Limb (tissue), 2 donors: ENCODE results near the gene ATOH8.

Experiments
- DNase-seq, 2 donors: peaks; one replicate each; pipeline ENCODE4 v3.0.0-alpha.2; 2016; ENCODE audit errors: extremely low spot score in 2 of 2

The ATOH8 gene

GRCh38 chr2:85736456-85737355, 17.1 kb upstream of the ATOH8 start:
- no peak for DNase-seq

GRCh38 chr2:85737481-85737880, 16.3 kb upstream of the ATOH8 start:
- DNase-seq: peak in 1 of 2 donors; percentile 60

- peak; percentile 77 to 88 for DNase-seq
Observed at GRCh38 chr2:85737961-85738360, 15.8 kb upstream of the ATOH8 start.

- DNase-seq: no peak
Observed at GRCh38 chr2:85740193-85740592, 13.6 kb upstream of the ATOH8 start.

DNA sequence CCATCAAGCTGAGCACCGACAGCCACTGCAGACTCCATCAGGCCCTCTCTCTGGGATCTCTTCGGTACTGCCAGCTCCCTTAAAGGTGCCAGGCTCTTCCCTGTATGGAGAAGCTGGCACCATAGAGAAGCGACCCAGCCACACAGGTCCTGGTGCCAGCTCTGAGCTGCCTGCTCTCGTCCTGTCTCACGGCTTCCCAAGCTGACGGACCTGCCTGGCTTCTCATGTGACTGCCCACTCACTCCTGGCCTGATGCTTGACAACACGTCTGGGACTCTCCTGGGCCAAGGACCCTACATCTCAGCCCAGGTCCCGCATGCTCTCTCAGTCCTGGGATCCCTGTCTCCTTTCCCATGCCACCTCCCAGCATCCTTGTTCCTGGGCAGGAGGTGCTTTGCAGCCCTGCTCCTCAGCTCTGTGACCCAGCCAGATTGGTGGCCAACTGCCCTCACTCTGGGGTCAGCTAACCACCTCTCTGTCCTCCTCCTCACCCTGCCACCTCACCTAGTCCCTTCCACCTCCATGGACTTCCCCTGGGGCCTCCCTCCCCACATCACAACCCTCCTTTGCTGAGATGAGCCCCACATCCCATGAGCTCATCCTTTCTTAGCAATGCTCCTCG, 12.5 kb upstream of the ATOH8 start:
- DNase-seq: no peak

DNA sequence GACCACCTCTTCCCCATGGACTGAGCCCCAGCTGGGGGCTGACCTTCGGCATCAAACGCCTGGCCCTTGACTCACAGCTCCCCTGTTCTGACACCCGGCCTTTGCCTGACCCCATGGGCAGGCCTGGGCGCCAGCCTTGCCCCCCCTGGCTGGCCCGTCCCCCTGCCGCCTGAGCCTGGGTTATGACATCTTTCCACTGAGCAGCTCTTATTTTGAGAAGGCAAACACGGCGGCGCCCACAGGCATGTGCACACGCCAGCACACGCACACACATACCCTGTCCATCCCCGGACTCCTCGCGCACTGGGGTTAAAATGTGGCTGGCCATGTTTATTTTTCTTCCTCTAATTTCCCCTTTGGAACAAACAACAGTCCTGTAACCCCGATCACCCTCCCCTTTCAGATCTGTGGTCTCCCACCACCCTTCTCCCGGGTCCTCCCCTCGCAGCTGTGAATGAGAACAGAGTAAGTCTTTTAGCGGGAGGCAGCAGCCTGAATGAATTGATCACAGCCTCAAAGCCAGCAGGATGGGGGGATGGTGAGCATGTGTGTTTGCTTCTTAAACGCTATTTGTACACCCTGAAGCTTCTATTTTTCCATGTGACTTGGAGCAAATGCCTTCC, 11.8 kb upstream of the ATOH8 start:
- peak; percentile 79 to 89 for DNase-seq

DNA sequence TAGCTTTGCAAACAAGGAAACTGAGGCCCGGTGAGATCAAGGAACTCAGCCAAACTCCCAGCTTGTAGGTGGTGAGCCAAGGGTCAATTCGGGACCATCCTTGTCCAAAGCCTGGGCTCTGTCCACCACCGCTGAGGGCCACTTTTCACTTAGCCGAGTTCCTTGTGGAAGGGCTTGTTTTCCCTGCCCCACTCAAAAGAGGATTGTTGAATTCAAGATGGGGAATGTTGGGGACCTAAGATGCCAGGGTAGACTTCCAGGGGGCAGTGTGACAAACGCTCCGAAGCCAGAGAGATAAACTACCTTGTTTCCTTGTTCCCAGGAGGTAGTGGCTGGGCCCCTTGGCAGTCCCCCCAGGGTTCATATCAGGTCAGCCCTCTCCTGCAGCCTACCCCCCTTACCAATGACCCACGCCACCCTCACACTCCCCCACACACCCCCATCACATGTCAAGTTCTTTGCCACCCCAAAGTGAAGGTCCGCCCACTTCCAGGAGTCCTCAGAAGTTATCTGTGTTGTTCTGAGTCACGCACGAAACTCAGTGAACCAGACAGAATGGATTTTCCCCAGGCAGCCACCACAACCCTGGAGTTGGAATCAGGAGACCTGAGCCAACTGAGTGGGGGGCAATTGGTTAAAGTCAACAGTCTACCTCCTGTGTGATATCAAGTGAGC, 10.3 kb upstream of the ATOH8 start:
- DNase-seq: no peak

GRCh38 chr2:85744055-85744454, 9.7 kb upstream of the ATOH8 start:
- DNase-seq: no peak

DNA sequence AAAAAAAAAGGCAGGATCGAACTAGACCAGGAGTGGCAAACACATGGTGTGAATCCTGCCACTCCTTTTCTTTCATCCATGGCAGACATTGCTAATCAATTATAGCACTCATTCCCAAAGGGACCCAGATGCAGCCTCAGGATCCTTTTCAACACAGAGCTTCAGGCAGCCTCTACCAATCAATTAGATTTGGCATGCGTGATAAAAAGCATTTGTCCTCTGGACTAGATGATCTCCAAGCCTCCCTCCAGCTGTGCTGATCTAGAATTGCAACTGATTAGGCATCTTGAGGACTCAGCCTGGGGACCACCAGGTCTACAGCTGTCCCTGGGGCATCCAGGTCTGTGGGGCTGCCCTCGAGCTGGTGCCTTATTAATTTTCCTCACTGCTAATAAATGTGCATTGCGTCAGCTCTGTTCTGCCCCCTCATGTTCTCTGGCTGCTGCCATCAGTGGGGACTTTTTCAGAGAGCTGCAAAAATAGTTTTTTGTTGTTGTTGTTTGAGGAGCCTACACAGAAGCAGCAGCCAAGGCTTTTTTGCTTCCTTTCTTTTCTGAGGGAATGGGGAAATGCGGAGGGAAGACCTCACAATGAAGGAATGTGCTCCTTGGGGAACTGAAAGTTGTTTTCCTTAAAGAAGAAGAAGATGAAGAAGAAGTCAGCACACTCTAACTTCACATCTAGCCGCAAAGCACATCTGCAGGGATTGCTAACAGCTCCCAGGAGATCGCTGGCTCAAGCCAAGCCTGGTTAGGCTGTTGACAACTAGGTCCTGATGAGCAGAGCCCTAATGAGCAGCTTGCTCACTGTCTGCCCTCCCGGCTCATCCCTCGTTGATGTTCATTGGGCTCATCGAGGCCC, 8.8 kb upstream of the ATOH8 start:
- peak in 1 of 2 donors; percentile 70 for DNase-seq

DNA sequence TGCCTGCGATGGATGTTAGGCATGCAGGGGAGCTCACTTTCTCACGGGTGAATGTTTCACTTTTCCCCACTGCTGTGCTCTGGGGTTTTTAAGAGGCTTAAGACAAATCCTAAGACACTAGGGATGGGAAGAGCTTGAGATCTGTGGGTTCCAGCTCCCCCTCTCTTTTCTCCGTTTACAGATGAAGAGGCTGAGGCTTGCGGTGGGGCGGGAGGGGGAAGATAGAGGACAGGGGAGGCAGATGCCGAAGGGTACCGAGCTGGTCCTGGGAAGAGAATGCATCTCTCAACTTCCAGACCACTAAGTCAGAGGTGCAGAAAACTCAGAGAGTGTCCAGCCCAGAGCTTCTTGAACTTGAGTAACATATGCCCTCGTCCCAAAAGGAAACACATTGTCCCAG, 8.2 kb upstream of the ATOH8 start:
- DNase-seq: no peak

DNA sequence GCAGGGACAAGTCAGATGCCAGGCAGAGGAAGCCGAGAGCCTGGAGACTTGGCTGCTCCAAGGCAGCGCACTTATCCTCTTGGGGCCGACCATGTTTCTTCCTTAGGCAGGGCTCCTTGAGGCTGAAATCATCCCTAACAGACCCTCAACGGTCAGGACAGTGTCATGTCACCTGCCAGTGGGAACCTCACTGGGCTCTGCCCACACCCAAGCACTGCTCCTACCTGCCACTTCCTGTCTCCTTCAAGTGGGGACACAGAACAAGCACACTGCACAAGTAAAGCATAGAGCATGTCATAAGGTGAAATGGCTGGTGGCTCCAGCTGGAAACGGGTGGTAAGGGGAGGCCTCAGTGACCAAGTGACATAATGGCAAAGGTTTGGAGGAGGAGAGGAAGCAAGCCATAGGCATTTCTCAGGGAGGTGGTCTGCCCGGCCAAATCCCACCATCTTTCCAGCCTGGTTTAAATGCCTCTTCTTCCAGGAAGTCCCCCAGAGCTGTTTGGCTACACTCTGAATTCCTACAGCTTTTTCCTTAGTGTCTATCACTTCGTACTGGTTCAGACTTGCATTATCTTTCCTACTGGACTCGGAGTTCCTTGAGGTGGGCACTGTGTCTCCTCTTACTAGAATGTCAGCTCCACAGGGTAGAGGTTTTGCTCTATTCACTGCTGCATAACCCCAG, 7.3 kb upstream of the ATOH8 start:
- DNase-seq: no peak

DNA sequence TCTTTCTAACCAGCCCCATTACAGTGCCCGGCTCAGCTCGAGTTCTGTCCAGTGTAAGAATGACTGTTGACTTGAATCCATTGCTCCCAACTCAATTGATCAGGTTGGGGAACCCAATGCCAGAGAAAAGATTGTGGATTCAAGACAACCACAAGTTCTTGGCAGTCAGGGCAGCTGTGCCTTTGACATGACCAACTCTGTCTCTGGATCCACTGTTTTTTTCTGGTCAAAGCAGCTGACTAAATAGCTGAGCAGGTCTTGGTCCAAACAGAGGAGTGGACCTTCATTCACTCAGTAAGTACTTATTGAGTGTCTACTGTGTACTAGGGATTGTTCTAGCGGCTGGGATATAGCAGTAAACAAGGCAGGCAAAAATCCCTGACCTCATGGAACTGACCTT, 6.3 kb upstream of the ATOH8 start:
- no peak for DNase-seq

GRCh38 chr2:85748039-85748734, 5.6 kb upstream of the ATOH8 start:
- DNase-seq: no peak

GRCh38 chr2:85748985-85749875, 4.6 kb upstream of the ATOH8 start:
- DNase-seq: peak in 1 of 2 donors; percentile 24

- DNase-seq: peak in 1 of 2 donors; percentile 79
Observed at GRCh38 chr2:85750587-85751575, 2.9 kb upstream of the ATOH8 start.

- no peak for DNase-seq
Observed at GRCh38 chr2:85751627-85752026, 2.2 kb upstream of the ATOH8 start.

GRCh38 chr2:85753035-85753524, 711 bp upstream of the ATOH8 start:
- no peak for DNase-seq
